HG03432 (cell line): Measurements from ENCODE around the gene AATK.
"Not testable (repeated sequence)": the region's sequence is repeated elsewhere in the genome, so short reads cannot be mapped to it uniquely, and the experiment has no call there.

ENCODE experiments used
- ATAC-seq: cut with Tn5 transposase; IDR thresholded peaks from one replicate; pipeline ENCODE4 v1.9.1; 2021; ENCODE audit warnings: mild to moderate bottlenecking, moderate library complexity; ENCODE audit not compliant: unreplicated experiment

AATK gene

DNA sequence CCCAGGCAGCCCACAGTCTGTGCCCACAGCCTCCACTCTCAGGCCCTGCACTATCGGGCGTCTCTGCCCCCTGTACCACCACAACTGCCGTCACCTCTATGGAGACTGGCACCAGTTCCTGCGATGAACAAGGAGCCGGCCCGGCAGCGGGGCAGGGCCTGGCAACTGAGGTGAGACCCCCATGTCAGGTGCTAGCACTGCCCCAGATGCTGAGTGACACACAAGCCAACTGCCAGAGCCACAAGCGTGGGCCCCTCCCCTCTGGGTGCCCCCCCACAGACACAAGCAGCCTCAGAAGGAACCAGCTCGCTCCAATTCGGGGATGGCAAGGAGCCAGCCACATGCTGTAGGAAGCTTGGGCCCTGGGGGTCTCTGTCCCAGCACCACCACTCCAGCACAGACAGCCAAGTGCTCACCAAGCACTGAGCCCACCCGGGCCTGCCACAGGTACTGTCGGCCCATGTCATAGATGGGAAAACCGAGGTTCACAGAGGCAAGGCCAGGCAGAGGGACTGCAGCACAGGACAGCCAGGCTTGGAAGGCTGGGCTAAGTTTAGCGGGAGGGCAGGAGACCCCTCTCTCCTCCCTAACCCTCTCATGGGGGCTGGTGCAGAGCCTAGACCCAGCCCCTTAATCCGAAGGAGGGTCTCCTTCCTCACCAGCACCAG lies 2.2 kb downstream of the AATK start:
- ATAC-seq = no peak

DNA sequence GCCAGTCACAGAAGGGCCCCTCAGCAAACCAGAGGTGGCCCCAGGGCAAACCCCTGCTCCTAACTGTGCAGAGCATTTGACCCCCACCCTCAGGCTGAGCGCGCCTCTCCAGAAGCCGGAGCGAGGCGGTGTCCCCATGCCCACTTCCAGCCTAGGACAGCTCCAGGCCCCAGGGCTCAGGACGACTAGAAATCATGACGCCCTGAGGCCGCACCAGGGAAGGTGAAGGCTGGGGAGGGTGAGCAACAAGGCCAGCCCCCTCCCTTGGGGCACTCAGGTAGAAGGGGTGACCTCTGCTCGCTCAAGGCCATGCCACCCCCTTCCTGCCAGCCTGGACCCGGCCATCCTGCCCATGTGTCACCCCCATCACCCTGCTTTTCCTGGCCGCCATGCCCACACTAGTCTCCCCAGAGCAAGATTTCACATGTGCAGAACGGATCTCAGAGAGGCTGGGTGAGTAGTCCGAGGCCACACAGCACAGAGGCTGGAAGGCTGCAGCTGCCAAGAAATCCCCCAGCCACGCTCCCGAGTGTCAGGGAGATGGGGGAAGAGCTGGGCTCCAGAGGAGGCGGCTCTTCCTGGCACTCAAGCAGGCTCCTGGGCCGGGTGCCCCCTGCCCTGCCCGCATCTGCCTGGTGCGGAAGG lies 2.8 kb downstream of the AATK start:
- ATAC-seq = no peak

DNA sequence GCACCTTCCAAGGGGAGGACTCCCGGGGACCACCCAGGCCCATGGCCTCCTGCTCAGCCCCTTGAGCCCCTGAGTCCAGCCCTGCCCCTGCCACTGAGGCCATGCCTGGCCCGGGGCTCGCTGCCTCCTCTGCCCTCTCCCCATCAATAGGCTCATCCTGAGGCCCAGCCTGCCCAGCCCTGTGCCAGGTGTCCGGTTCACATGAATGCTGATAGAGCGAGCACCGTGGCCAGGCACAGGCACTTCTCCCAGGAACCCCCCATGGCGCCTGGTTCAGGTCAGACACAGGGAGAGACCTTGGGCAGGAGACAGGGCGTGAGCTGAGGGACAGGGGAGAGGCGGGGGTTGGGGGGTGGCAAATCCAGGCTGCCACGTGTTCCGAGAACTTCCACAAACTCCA lies 3.5 kb downstream of the AATK start:
- ATAC-seq = no peak

DNA sequence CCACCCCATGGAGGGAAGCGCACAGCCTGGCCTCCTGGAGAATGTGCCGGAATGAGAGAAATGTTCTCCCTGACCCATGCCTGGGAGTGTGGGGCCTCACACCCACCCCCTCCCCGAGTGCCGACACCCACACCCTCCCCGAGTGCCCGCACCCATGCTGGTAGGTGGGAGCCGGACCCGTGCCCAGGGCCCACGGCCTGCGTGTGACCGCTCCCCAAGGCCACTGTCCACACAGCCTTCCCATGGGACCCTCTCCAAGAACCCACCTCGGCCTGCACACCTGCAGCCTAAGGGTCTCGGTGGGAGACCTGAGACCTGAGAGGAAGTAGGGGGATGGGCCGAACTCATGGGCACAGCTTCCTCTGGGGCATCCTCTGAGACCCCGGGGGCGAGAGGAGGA lies 4.0 kb downstream of the AATK start:
- no peak for ATAC-seq

DNA sequence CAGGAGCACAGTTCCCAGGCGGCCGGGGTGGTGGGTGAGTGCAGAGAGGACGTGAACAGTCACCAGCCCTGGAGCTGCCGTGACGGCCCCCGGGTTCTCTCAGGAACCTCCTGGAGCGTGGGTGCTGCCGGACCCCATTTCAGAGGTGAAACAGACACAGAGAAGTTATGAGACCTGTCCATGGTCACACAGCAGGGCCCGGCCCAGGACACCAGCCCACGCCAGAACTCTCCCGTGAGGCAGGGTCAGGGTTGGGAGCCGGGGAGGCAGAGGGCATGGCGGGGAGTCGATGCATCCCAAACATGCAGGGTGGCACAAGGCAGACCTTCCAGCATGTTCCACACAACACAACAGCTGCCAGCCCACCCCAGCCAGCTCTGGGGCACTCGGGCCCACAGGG lies 4.5 kb downstream of the AATK start:
- ATAC-seq = no peak

DNA sequence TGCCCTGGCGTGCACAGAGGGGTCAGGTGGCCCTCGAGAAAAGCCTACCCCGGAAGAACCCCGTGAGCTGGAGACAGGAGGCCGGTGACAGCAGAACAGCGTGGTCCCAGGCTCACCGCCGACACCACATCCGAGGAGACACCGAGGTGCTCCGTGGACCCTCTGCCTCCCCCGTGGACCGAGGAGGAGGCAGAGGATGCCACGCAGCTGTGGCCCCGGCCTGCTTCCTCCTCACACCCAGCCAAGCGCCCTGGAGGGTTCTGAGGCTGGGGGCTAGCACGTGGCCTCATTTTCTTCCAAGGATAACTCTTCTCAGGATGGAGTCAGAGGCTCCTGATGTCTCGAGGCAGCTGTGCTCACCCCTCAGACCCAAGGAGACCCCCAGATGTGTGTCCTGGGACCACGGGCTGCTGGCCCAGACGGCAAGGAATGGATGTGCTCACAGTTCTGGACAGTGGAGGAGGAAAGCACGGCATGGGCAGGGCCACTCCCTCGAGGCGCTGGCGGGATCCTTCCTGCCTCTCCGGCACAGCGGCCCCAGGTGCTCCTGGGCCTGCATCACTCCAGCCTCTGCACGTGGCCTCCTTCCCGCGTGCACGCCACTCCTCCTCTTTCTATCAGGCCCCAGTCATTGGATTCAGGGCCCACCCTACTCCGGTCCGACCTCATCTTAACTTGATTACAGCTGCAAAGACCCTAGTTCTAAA lies 5.1 kb downstream of the AATK start:
- ATAC-seq = no peak

DNA sequence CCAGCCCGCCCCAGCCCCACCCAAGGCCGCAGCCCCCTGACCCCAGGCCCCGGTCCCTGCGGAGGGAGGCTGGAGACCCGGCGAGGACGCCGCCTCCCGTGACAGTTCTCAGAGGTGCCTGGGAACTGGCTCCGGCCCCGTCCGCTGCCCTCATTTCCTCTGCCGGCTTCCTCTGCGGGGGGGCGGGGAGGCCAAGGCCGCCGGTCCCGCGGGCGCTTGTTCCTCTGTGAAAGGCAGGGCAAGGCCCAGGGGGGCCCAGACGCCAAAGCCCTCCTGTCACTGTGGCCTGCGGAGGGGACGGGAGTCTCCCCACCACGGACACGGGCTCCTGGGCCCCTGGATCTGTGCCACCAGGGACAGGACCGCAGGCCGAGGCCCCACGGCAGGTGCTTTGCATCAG lies 5.7 kb downstream of the AATK start:
- no peak for ATAC-seq

DNA sequence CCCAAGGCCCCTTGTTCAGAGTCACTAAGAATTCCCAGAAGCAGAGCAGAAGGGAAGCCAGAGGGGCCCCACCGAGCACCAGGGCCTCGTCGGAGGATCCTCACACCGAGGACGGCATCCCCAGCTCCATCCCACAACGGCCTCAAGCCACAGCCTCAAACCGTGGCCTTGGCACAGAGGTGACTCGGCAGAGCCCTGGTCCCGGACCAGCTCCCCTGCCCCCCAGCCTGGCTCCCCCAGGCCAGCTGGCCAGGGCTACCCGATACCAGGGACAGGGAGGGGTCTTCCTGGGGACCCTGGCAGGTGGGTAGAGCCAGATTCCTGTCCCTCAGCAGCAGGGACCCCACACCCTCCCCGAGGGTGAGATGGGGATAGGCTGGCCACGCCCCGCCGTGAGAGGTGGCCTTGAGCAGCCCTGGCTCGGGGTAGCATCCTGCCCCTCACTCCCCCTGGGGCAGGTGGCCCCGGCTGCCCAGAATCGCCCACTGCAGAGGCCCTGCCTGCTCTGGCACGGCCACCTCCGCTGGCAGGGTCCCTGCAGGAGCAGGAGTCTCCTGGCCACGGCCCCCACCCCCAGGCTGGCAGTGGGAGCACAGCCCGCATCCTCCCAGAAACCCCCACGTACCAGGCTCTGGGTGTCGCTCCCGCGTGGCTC lies 6.3 kb downstream of the AATK start:
- ATAC-seq = no peak

DNA sequence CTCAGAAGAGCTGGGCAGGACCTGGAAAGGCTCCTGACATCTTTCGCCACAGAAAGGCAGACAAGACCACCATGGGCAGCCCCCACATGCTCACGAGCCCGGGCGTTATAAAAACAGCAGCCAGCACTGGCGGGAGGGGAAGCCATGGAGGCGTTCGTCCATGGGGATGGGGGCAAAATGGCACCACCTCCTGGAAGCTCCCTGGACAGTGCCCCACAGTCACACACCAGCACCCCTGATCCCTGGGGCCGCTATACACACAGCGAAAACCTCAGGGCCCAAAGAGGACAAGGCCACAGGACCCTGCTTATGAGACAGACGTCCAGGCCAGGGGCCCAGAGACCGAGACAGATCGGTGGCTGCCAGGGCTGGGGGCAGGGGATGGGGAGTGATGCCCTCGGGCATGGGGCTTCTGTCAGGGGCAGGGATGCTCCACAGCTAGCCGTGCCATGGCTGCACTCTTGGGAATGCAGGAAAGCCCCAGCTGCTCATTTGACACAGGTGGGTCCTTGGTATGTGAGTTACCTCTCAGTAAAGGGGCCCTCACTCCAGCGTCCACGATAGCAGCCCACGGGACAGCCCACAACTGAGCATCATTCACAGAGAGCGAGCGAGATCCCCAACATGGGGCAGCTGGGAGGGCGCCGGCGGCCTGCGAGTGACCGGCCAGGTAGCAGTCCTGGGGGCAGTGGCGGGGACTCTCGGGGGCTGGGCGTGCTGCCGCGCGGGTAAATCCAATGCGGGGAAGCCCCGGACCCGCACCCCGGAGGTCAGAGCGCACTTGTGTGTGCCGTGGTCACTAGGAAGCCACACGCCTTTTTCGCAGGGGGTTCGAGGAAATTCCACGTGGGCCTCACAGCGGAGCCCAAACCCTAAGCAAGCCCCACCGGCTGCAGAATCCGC lies 7.1 kb downstream of the AATK start:
- ATAC-seq = no peak

DNA sequence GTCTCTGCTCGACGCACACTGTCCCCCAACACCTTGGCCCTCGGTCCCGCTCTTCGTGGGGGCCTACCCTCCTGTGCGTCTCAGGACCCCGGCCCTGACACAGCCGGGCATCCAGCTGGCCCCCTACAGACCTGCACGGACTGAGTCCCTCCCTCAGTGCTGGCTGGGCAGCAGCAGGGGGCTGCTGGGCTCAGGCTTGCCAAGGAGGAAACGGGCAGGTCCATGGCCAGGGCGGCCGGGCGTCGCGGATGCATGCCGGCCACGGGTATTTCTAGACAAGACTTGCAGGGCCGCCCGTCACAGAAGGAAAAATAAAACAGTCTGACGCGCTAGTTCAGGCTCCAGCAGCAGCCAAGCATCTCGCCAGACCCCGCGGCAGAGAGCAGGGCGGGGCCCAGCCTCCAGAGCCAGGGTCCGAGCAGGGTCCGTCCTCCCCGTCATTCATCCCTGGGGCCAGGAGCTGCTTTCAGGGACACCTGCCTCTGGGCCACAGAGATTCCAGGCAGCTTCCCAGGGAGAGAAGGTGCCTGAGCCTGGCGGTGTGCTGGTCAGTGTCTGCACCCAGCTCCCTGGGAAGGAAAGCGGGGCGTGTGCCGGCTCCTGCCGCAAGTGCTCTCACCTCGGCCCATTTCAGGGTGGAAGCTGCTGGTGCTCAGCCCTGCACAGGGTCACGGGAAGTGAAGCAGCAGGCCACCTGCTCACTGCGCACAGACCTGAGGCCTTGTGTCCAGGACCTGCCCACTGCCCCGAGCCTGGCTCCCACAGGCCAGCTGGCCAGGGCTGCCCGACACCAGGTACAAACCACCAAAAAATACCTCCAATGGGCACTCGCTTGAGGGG lies 8.0 kb downstream of the AATK start:
- no peak for ATAC-seq

DNA sequence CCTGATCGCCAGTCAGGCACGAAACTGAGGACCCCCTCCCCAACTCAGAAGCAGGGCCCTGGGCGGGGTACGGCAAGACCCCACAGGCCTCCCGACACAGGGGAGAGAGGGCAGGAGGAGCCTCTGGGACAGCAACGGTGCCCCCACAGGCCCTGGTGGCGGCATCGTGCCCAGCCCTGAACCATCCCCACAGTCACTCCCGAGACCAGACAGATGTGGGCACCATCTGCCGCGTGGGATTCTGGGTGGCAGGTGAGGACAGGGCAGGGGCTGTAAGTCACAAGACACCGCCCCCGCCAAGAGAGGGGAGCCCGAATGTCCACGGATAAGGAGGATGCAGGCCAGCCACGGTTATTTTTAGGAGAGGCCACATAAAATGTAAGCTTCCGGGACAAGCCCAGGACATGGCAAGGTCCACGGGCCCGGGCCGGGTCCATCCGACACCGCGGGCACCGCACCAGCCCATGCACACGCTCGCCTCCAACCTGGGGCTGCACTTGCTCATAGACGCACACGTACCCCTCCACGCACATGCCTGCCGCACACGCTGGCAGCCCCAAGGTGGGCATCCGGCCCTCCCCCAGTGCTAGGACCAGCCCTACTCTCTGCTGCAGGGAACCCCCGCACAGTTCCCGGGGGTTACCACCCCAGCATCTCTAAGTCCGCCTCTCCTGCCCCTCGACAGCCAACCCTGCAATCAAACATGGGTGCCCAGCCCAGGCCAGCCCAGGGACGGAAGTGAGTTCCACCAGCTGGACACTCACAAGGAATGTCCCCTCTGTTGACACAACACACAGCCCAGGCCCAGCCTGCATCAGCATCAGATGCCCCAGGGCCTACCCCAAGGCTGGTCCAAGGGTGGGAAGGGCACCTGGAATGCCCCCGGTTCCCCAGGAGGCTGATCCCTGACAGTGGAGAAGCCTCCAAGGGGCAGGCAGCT lies 8.9 kb downstream of the AATK start:
- ATAC-seq = no peak

DNA sequence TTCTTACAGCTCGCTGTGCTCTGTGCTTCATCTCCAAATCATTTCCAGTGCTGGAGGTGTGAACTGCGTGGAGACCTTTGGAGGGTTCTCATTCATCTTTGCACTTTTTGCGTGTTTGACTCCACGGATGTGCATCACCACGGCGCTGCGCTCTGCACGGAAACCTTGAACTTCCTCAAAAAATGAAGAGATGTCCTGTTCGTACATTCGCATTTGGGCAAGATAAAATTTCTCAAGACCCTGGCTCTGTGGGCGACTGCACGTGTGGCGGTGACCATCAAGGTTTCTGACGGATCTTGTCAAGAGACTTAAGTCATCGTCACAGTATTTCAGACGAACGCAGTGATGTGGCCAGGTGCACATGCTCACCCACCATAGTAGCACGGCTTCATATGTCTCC lies 11.1 kb downstream of the AATK start:
- ATAC-seq = no peak

DNA sequence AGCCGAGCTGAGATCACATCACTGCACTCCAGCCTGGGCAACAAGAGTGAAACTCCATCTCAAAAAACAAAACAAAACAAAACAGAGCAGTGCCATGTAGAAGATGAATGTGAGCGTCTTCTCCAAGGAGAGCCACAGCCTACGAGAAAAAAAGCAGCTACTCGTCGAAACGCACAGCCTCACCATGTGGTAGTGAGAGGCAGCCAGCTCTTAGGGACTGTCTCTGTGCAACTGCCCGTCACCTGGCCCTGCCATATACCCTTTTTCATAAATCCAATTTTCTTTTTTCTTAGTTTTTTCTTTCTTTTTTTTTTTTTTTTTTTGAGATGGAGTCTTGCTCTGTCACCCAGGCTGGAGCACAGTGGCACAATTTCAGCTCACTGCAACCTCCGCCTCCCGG lies 12.0 kb downstream of the AATK start:
- not testable (repeated sequence) for ATAC-seq

DNA sequence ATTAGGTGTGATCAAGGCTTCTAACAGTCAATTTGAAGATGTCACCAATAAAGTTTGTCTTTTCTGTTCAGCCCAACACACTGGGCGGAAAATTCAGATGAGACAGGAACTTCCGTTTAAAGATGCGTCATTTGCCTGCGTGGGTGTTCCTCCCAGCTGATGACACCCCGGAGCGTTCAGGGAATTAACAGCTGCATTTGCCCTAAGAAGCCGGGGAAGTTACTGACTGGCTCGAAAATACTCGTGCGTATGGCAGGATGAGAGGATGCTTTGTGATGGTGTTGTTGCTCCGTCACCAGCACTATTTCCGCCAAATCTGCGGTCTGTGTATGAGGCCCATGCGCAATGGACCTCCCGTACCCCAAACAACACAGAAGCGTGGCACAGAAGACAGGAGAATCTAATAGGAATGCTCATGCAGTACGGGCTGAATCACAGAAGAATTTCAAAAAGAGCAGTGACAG lies 12.6 kb downstream of the AATK start:
- no peak for ATAC-seq

DNA sequence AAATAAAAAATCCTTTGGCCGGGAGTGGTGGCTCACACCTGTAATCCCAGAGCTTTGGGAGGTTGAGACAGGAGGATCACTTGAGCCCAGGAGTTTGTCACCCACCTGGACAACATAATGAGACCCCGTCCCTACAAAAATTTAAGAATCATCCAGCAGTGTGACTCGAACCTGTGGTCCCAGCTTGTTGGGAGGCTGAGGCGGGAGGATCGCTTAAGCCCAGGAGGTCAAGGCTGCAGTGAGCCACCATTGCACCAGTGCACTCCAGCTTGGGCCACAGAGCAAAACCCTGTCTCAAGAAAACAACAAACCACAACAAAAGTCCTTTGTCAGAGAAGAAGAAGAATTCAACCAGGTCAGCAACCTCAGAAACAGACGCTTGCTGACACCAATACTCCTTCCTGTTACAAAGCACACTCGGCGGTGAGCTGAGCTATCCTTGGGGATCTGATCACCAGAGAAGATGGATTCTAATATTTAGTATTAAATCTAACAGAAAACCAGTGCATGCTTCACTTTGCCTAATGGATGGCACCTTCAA lies 13.7 kb downstream of the AATK start:
- no peak for ATAC-seq

DNA sequence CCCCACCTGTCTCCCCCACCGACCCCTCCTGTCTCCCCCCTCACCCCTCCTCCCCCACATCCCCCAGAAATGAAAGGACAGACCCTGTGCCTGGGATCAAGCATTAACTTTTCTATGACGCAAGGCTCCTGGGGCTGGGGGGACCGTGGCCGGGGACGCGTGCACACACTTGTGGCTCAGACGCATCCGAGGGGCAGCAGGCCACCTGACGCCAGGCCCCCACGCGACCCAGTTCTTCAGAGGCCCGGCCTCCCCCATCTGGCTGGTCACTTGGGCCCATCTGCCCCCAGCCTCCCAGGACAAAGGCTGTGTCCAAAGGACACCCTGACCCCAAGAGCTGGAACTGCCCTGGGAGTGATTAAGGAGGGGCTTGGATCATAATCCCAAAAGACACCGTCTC lies 14.7 kb downstream of the AATK start:
- ATAC-seq = no peak

DNA sequence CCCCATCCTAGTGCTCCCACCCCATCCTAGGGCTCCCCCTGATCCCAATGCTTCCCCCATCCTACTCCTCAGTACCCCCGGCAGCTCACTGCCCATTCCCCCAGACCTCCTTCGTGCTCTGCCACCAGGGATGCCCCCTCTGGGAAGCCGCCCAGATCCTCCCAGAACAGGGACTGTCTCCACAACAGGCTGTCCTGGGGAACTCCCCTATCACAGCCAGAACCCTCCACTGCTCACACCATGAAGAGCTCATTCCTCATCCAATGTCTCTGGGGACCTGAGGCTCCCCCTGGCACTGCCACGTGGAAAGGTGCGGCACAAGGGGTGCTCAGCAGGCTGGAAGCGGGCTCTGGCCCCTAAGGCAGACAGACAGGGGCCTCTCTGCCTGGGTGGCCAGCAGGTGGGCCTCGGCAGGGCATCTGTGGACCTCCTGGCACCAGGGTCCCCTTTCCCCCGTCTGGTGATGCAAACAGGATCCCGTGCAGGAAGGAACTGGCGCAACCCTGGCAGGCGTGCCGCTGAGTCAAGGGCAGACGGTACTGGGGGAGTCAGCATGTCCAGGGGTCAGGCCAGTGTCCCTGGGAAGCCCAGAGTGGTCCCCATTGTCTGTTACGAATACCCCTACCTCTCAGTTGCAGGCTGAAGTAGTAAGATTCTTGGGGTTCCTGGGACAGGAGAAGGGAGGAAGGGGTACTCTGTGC lies 15.5 kb downstream of the AATK start:
- ATAC-seq = no peak

DNA sequence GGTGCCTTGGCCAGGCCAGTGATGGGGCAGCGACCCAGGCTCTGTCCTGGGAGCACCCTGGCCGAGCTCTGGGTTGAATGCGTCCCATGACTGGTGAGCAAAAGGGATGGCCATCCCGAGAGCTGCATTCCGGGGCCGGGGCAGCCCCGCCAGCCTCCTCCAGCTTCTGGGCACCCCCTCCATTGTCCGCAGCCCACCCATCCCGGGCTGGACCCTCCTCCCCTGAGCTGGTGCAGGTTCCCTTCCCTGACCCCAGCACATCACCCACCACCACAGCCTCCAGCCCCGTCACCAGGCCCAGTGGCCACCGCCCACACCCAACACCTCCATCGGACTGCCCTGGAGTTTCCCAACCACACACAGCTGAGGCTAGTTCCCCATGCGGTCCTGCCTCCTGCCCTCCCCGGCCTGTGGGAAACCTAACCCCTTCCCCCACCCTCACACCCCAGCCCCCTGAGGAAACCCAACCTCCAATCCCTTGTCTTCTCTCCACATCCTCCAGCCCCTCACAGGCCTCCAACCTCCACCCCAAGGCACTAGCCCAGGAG lies 17.0 kb downstream of the AATK start:
- no peak for ATAC-seq
